ENCODE data around the gene DGKB.

DGKB gene

GRCh38 chr7:14271441-14271840 is 631.1 kb downstream of the DGKB start:
- DNase-seq, result no peak

- no peak for DNase-seq
These were observed 632.5 kb downstream of the DGKB start for GRCh38 chr7:14270099-14270498.

GRCh38 chr7:14260011-14260410 is 642.5 kb downstream of the DGKB start:
- no peak for DNase-seq

- no peak for DNase-seq
These were observed 643.7 kb downstream of the DGKB start for GRCh38 chr7:14258861-14259260.

- no peak for DNase-seq
These were observed 644.1 kb downstream of the DGKB start for GRCh38 chr7:14258441-14258840.

GRCh38 chr7:14252458-14252857 is 650.1 kb downstream of the DGKB start:
- DNase-seq, result no peak

GRCh38 chr7:14242175-14242574 is 660.4 kb downstream of the DGKB start:
- DNase-seq, result no peak

GRCh38 chr7:14236834-14237233 is 665.7 kb downstream of the DGKB start:
- no peak for DNase-seq

- DNase-seq, result no peak
These were observed 667.5 kb downstream of the DGKB start for GRCh38 chr7:14235056-14235455.

GRCh38 chr7:14233868-14234369 is 668.6 kb downstream of the DGKB start:
- no peak for DNase-seq

GRCh38 chr7:14233076-14233867 is 669.3 kb downstream of the DGKB start:
- DNase-seq, result no peak

- DNase-seq, result no peak
These were observed 673.5 kb downstream of the DGKB start for GRCh38 chr7:14229047-14229446.

- no peak for DNase-seq
These were observed 674.2 kb downstream of the DGKB start for GRCh38 chr7:14228341-14228740.

GRCh38 chr7:14226126-14226525 is 676.4 kb downstream of the DGKB start:
- no peak for DNase-seq

GRCh38 chr7:14219125-14219524 is 683.4 kb downstream of the DGKB start:
- no peak for DNase-seq

- DNase-seq, result no peak
These were observed 684.2 kb downstream of the DGKB start for GRCh38 chr7:14218338-14218737.

- DNase-seq, result no peak
These were observed 692.6 kb downstream of the DGKB start for GRCh38 chr7:14209896-14210484.

- DNase-seq, result no peak
These were observed 694.8 kb downstream of the DGKB start for GRCh38 chr7:14207711-14208110.

- no peak for DNase-seq
These were observed 695.4 kb downstream of the DGKB start for GRCh38 chr7:14207138-14207537.

- no peak for DNase-seq
These were observed 696.4 kb downstream of the DGKB start for GRCh38 chr7:14206121-14206520.

- DNase-seq, result no peak
These were observed 701.2 kb downstream of the DGKB start for GRCh38 chr7:14201353-14201752.

- no peak for DNase-seq
These were observed 703.2 kb downstream of the DGKB start for GRCh38 chr7:14199336-14199735.

GRCh38 chr7:14197280-14197679 is 705.3 kb downstream of the DGKB start:
- DNase-seq, result no peak

- DNase-seq, result no peak
These were observed 706.0 kb downstream of the DGKB start for GRCh38 chr7:14196555-14196954.

- no peak for DNase-seq
These were observed 706.7 kb downstream of the DGKB start for GRCh38 chr7:14195871-14196270.

Measured in stimulated activated CD4-positive, alpha-beta T cell treated with anti-CD3 and anti-CD28 coated beads, Interleukin-1b, Interleukin-23, amount 100 ng/mL, for 48 hours (primary cell).